Endothelial cell of umbilical vein (primary cell): ENCODE measurements around the gene CDK2. TPM values are rescaled to one million over a fixed set of nuclear protein-coding genes. Genes with fewer than 3 reads are reported as not detected.
A peak's percentile ranks its signal among the peaks of the same experiment; 100 is the strongest.

ENCODE experiments used
- BruUV-seq: library from RNA; stranded (reverse); fragments of 400-500 nt; replicated peaks from 2 replicates; lab custom pipeline; 2021; lab: Mats Ljungman, UMichigan
- CTCF ChIA-PET: fragments of 300-600, 350-600 bp; sonication (Branson Sonifier 250); formaldehyde crosslinking; loops from one replicate; lab custom pipeline; 2021; ENCODE audit warnings: antibody characterized with exemption, inconsistent platforms; lab: Charles Lee
- POLR2A ChIA-PET: fragments of 300-600, 350-600 bp; sonication (Branson Sonifier 250); formaldehyde crosslinking; loops from one replicate; lab custom pipeline; 2021; ENCODE audit warnings: antibody characterized with exemption, inconsistent platforms; lab: Charles Lee
- DNase-seq: peaks from one replicate; pipeline ENCODE4 v3.0.0-alpha.2; 2011; ENCODE audit warnings: low read depth, low spot score
- FAIRE-seq: peaks from 2 replicates; lab custom pipeline; 2011; peaks lifted over from hg19 to GRCh38; lab: Jason Lieb, UNC
- H2AFZ ChIP-seq: 2 replicates; pipeline ENCODE4 v1.6.0; 2012; ENCODE audit warnings: low read depth, low read length, control low read depth, inconsistent platforms
- H3K27ac ChIP-seq: 2 replicates; pipeline ENCODE4 v1.5.1; 2011; ENCODE audit warnings: low read depth, mild to moderate bottlenecking, control low read depth, low read length, moderate library complexity; ENCODE audit not compliant: insufficient read depth
- H3K27me3 ChIP-seq, 2 experiments: 2 replicates each; pipeline versions ENCODE4 v1.6.0 to v1.6.1; 2011; ENCODE audit warnings: low read length in 2 of 2, mixed read lengths in 1 of 2; ENCODE audit not compliant: control insufficient read depth in 2 of 2, insufficient read depth in 2 of 2
- H3K36me3 ChIP-seq, 2 experiments: 2 replicates in 1 of 2; 3 replicates in 1 of 2; pipeline ENCODE4 v1.5.1; 2011; ENCODE audit warnings: low read length in 2 of 2, mild to moderate bottlenecking in 1 of 2, moderate library complexity in 1 of 2; ENCODE audit not compliant: control insufficient read depth in 2 of 2, insufficient read depth in 2 of 2; ENCODE audit errors: extremely low read depth in 1 of 2
- H3K4me1 ChIP-seq: 3 replicates; pipeline ENCODE4 v1.5.1; 2011; ENCODE audit warnings: mild to moderate bottlenecking, low read length; ENCODE audit not compliant: control insufficient read depth, insufficient read depth; ENCODE audit errors: extremely low read depth
- H3K4me2 ChIP-seq: 2 replicates; pipeline ENCODE4 v1.6.1; 2011; ENCODE audit warnings: low read length, control low read depth, mixed read lengths; ENCODE audit not compliant: insufficient read depth
- H3K4me3 ChIP-seq, 3 experiments: fragments of 200-600 bp in 1 of 3; sonication (generic), shearing (Covaris generic) in 1 of 3; replicated peaks in 1 of 3; 2 replicates each; pipeline ENCODE4 v1.5.1; 2011 to 2016; ENCODE audit warnings: control low read depth in 3 of 3, low read length in 3 of 3, mild to moderate bottlenecking in 2 of 3, inconsistent platforms in 1 of 3, low read depth in 1 of 3, moderate library complexity in 1 of 3; ENCODE audit not compliant: insufficient read depth in 1 of 3
- H3K79me2 ChIP-seq: 2 replicates; pipeline ENCODE4 v1.6.0; 2012; ENCODE audit warnings: low read length, inconsistent platforms; ENCODE audit not compliant: control insufficient read depth, insufficient read depth
- H3K9ac ChIP-seq: replicated peaks from 2 replicates; pipeline ENCODE3; 2011; ENCODE audit warnings: low read length, control low read depth; ENCODE audit not compliant: insufficient read depth; ENCODE audit errors: extremely low read depth
- H3K9me1 ChIP-seq: replicated peaks from 3 replicates; pipeline ENCODE4 v1.6.0; 2011; ENCODE audit warnings: mild to moderate bottlenecking, low read length; ENCODE audit not compliant: control insufficient read depth, insufficient read depth; ENCODE audit errors: extremely low read depth
- H3K9me3 ChIP-seq: replicated peaks from 2 replicates; pipeline ENCODE4 v1.5.1; 2012; ENCODE audit warnings: low read length, inconsistent platforms; ENCODE audit not compliant: control insufficient read depth, insufficient read depth
- H4K20me1 ChIP-seq: replicated peaks from 2 replicates; pipeline ENCODE3; 2011; ENCODE audit warnings: mild to moderate bottlenecking, low read length; ENCODE audit not compliant: control insufficient read depth, insufficient read depth; ENCODE audit errors: extremely low read depth
- CTCF ChIP-seq, 2 donors: IDR thresholded peaks; 1 replicate in 1 of 2; 2 replicates in 1 of 2; pipeline ENCODE4 v1.5.1; 2011; ENCODE audit warnings: low read length in 2 of 2, mild to moderate bottlenecking in 2 of 2, moderate library complexity in 2 of 2, control low read depth in 1 of 2, inconsistent platforms in 1 of 2, low read depth in 1 of 2; ENCODE audit not compliant: insufficient read depth in 1 of 2; ENCODE audit errors: extremely low read depth in 1 of 2
- FOS ChIP-seq: IDR thresholded peaks from 2 replicates; pipeline ENCODE4 v1.6.1; 2011; ENCODE audit warnings: mild to moderate bottlenecking, low read length, moderate library complexity, borderline replicate concordance; ENCODE audit not compliant: insufficient read depth
- GATA2 ChIP-seq: IDR thresholded peaks from 2 replicates; pipeline ENCODE4 v1.7.0; 2011; ENCODE audit warnings: low read depth, mild to moderate bottlenecking, moderate library complexity, mixed read lengths, low read length; ENCODE audit not compliant: insufficient read length, insufficient read depth
- dilution Hi-C: fragments of 300-500 bp; cut with MboI; formaldehyde crosslinking; loops from one replicate; pipeline ENCODE4 v1.15.0; 2019; ENCODE audit warnings: low sequenced_read_pairs; ENCODE audit not compliant: extremely low pct_ligation_motif_present
- intact Hi-C: fragments of 100-400 bp; cut with micrococcal nuclease; formaldehyde crosslinking; loops from one replicate; pipeline ENCODE4 v1.10.0; 2022
- polyA plus RNA-seq, 4 experiments: library from polyadenylated mRNA; depleted of rRNA in 3 of 4; stranded (reverse) in 3 of 4; unstranded in 1 of 4; fragments of >200 nt; gene quantifications; 2 replicates each; pipeline versions ENCODE4 v1.2.1 to v1.2.3, GENCODE V29; 2011 to 2012; ENCODE audit warnings: missing spikeins in 1 of 4
- total RNA-seq: library from RNA; stranded (reverse); gene quantifications from 2 replicates; pipeline ENCODE4 v1.2.3, GENCODE V29; 2021

The CDK2 gene
- total and polyA plus RNA-seq, 2 donors (not counting 3 experiments of a cell fraction or from before 2014, with no cell fraction given): 46.7 to 69.8 TPM

GRCh38 chr12:55930771-55931316 is 35.8 kb upstream of the CDK2 start, which contains the start of gene DGKA:
Gene DGKA (plus strand): TSS chr12:55931162. CDS start chr12:55936504, 5,342 bp downstream.
- peak within 1 kb of the TSS; percentile 62 for H3K9ac ChIP-seq
- no peaks in the 10 kb centered on the region for H3K9me1 ChIP-seq
- H3K27me3 ChIP-seq: no peaks in the 10 kb centered on the region
- H3K79me2 ChIP-seq: peaks cover 10% of the 10 kb centered on the region
- DNase-seq (peak; percentile 70), FAIRE-seq (peak; percentile 84)
- TF ChIP-seq CTCF (IDR thresholded peaks at IDR 0.05; ENCODE audit: extremely low read depth in 1 of 2, insufficient read depth in 1 of 2, low read depth in 1 of 2, low read length in 2 of 2) (peak; percentile 49 to 54), FOS (no peak)
- peak within 1 kb of the TSS; percentile 53 to 93 (median 70) for H3K4me3 ChIP-seq
- ChIA-PET POLR2A (interaction anchor here (0.7 to 1.1 kb wide), 2 partner anchors 43 to 113 kb away, joined by 3 read pairs; partner anchors contain the start of genes ORMDL2, RAB5B and SARNP), CTCF (interaction anchor here (0.5 to 2.9 kb wide), 27 partner anchors 9 to 201 kb away, joined by 3 to 37 read pairs (median 4); partner anchors contain the start of genes DNAJC14, MMP19, ORMDL2 and RAB5B)
- peak within 1 kb of the TSS; percentile 86 for H2AFZ ChIP-seq
- peak within 1 kb of the TSS; percentile 42 for H3K27ac ChIP-seq
- no peaks in the 10 kb centered on the region for H3K9me3 ChIP-seq
- peaks cover 39% of the 10 kb centered on the region for H3K4me1 ChIP-seq
- no TSS peak for BruUV-seq
- peak within 1 kb of the TSS; percentile 85 for H3K4me2 ChIP-seq
- H3K36me3 ChIP-seq: no peaks in the 10 kb centered on the region
- dilution Hi-C loops (no loop called here), intact Hi-C loops (loop anchor here (5.0 kb wide), 1 partner anchor 111 kb away; the partner anchor contains the start of gene RPS26)
- no peaks in the 10 kb centered on the region for H4K20me1 ChIP-seq

- Histone ChIP-seq H3K4me1 (peaks cover 34% of the 10 kb centered on the region), H3K79me2 (peaks cover 5% of the 10 kb centered on the region), H3K4me3 (peak overlapping the region; percentile 53 to 93 (median 59)), H2AFZ (peak overlapping the region; percentile 86), H3K36me3 (no peaks in the 10 kb centered on the region), H3K9ac (peak overlapping the region; percentile 62), H3K9me3 (no peaks in the 10 kb centered on the region), H3K27ac (peak overlapping the region; percentile 42), H3K9me1 (no peaks in the 10 kb centered on the region), H4K20me1 (no peaks in the 10 kb centered on the region), H3K27me3 (no peaks in the 10 kb centered on the region), H3K4me2 (peak overlapping the region; percentile 85)
- no TSS peak for BruUV-seq
- dilution Hi-C loops (no loop called here), intact Hi-C loops (loop anchor here (5.0 kb wide), 1 partner anchor 111 kb away; the partner anchor contains the start of gene RPS26)
- TF ChIP-seq FOS: no peak
- no peak for TF ChIP-seq GATA2
- no peak for TF ChIP-seq CTCF (IDR thresholded peaks at IDR 0.05; ENCODE audit: extremely low read depth in 1 of 2, insufficient read depth in 1 of 2, low read depth in 1 of 2, low read length in 2 of 2)
- DNase-seq (peak; percentile 9), FAIRE-seq (no peak)
- ChIA-PET POLR2A (interaction anchor here (1.1 kb wide), 1 partner anchor 114 kb away, joined by 3 read pairs; the partner anchor contains the start of genes ORMDL2 and SARNP), CTCF (interaction anchor here (0.5 to 2.9 kb wide), 13 partner anchors 8 to 202 kb away, joined by 3 to 37 read pairs (median 6); partner anchors contain the start of genes ORMDL2, RAB5B and SARNP)
Observed at GRCh38 chr12:55931317-55931779, 35.3 kb upstream of the CDK2 start.
